Prostate gland (tissue), 2 donors: Measurements from ENCODE around the gene SWAP70.

Experiments used
- CTCF ChIP-seq, 4 experiments: fragments of 200-600 bp in 2 of 4; fragments of 450-650 bp in 2 of 4; sonication (generic) in 2 of 4; IDR thresholded peaks; 1 replicate in 3 of 4; 2 replicates in 1 of 4; pipeline ENCODE4 v1.5.1; 2016 to 2019; ENCODE audit warnings: antibody characterized with exemption in 4 of 4, mild to moderate bottlenecking in 2 of 4, moderate library complexity in 2 of 4
- POLR2AphosphoS5 ChIP-seq: sonication (generic); formaldehyde crosslinking; IDR thresholded peaks from one replicate; pipeline ENCODE4 v1.6.1; 2017; ENCODE audit warnings: antibody characterized with exemption

DNA sequence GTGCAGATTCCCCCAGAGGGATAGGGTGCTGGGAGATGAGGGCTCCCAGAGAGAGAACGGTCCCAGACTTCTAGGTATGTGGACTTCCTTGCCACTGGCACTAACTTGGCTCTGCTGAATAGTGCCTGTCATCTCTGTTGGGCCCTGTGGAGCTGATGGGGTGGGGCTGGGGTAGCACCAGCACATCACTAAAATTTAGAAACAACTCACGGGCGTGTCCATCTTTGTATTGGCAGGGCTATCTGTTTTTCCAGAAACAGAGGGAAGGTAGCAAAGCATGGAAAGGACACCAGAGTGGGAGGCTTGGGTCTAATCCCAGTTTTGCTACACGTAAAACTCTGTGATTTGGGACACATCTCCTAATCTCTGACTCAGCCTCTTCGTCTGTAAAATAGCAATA is 25.8 kb downstream of the SWAP70 start:
- TF ChIP-seq POLR2AphosphoS5 (no peak), CTCF (IDR thresholded peaks at IDR 0.05) (no peak)
